Stimulated activated naive CD4-positive, alpha-beta T cell (primary cell): ENCODE results near the gene PDGFRB.

ENCODE experiments used
- DNase-seq, 6 experiments: peaks; one replicate each; lab custom pipeline; 2025; lab: John Stamatoyannopoulos, UW

The PDGFRB gene

DNA sequence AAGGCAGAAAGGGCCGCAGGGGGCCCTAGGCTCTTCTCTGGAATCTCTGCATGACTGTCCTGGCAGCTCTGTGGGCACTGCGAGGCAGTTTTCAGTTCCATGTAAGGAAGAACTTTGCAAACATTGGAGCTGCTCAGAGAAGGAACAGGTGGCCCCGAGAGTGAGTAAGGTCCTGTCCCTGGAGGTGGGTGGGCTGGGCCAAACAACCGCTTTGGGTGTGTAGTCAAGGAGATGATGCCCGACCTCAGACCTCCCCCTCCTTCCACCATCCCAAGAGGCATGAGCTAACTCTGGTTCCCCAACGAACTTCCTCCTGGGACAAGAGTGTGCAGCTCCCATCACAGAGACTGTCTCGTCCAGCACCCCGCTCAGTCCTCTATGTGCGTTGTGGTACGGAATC is 89.8 kb downstream of the PDGFRB start:
- DNase-seq = no peak

DNA sequence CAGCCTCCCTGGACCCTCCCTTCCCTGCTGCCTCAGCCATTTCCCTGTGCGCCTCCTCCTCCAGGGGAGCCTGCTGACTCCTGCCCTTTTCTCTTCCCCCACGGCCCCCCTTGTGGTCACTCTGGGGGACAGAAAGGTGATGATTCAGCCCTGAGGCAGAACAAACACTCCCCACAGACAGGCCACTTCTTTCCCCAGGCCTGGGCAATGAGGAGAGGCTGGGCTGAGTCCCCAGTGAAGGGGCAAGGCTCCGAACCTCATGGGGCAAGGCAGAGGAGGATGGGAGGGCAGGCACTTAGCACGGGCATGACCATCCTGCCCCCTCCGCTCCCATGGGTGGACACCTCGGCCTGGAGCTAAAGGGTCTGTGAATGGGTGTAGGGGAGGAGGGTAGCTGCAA is 90.3 kb downstream of the PDGFRB start:
- no peak for DNase-seq

DNA sequence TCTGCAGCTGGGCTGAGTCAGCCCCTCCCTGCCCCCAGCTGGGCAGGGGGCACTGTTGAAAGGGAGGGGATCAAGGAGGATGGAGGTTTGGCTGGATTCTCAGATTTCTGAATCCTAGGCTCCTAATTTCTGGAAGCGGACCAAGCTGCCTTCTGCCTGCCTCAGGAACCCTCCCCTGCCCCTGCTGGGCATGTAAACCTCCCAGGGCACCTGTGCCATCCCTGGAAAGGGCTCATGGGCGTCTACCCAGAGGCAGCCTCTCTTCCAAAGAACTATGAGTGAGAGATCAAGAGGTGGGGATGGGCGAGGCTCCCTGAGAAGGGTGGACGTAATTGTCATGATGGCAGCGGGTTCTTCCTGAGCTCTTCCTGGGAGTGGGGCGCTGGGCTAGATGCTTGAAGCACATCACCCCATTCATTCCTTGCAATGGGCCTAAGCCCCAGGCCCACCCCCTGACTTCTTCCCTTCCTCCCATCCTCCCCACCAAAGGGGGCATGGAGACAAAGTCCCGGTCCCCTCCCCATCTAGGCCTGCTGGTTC is 90.9 kb downstream of the PDGFRB start:
- DNase-seq = no peak
